Forelimb muscle (tissue), 1 donor: Measurements from ENCODE around the gene MINK1. TPM values are rescaled to one million over a fixed set of nuclear protein-coding genes. Genes with fewer than 3 reads are reported as not detected.
"Not testable (repeated sequence)": the region's sequence is repeated elsewhere in the genome, so short reads cannot be mapped to it uniquely, and the experiment has no call there.

Experiments
- DNase-seq: peaks from one replicate; pipeline ENCODE4 v3.0.0-alpha.2; 2013; ENCODE audit warnings: low read depth
- polyA plus RNA-seq: library from polyadenylated mRNA; unstranded; fragments of 120-200 nt; gene quantifications from one replicate; pipeline ENCODE4 v1.2.1, GENCODE V29; 2013; ENCODE audit not compliant: insufficient read length

The MINK1 gene
- polyA plus RNA-seq, 1 donor: 25.4 TPM

- DNase-seq: no peak
Observed at GRCh38 chr17:4811471-4811870, 21.7 kb upstream of the MINK1 start.

GRCh38 chr17:4812690-4813089 is 20.4 kb upstream of the MINK1 start:
- no peak for DNase-seq

DNA sequence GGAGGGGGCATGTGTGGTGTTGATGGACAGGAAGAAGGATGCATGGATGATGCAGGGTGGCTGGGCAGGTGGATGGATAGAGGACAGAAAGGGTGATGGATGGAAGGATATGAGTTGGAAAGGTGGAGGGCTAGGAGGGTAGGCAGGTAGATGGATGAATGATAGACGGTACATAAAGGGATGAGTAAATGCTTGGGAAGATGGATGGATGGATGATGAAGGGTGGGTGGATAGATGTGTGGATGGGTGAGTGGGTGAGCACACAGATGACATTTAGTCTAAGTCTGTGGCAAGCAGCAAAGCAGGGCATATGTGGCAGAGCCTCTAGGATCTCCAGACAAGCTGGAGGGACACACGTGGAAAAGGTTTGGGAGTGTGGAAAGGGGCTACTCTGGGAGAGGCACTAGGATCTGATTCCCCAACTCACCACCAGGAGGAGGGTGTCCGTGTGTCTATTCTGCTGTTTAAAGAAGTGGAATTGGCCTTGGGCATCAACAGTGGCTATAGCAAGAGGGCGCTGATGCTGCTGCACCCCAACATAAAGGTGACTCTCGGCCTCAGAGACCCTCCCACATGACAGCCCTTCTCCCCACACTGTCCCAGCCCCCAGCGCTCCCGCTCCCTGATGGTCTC is 18.0 kb upstream of the MINK1 start:
- DNase-seq: no peak

- no peak for DNase-seq
Observed at GRCh38 chr17:4816826-4817225, 16.3 kb upstream of the MINK1 start.

GRCh38 chr17:4818276-4818675 is 14.9 kb upstream of the MINK1 start:
- no peak for DNase-seq

- no peak for DNase-seq
Observed at GRCh38 chr17:4822835-4823234, 10.3 kb upstream of the MINK1 start.

- no peak for DNase-seq
Observed at GRCh38 chr17:4823373-4824089, 9.6 kb upstream of the MINK1 start.

GRCh38 chr17:4827399-4827798 is 5.7 kb upstream of the MINK1 start:
- DNase-seq: no peak

DNA sequence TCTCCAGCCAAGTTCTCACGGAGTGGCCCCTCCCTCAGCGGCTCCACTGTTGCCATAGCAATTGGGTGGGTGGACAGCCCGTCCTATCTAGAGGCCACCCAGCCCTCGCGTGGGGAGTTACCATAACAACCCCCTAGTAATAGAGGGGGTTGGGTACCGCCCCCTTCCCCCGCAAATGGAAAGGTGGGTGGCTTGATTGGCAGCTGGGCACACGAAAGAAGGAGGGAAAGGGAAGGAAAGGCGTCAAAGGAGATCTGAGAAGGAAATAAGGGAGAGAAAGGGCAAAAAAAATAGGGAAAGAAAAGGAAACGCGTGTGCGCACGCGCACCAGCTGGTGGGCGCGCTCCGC is 337 bp upstream of the MINK1 start:
- DNase-seq: not testable (repeated sequence)

DNA sequence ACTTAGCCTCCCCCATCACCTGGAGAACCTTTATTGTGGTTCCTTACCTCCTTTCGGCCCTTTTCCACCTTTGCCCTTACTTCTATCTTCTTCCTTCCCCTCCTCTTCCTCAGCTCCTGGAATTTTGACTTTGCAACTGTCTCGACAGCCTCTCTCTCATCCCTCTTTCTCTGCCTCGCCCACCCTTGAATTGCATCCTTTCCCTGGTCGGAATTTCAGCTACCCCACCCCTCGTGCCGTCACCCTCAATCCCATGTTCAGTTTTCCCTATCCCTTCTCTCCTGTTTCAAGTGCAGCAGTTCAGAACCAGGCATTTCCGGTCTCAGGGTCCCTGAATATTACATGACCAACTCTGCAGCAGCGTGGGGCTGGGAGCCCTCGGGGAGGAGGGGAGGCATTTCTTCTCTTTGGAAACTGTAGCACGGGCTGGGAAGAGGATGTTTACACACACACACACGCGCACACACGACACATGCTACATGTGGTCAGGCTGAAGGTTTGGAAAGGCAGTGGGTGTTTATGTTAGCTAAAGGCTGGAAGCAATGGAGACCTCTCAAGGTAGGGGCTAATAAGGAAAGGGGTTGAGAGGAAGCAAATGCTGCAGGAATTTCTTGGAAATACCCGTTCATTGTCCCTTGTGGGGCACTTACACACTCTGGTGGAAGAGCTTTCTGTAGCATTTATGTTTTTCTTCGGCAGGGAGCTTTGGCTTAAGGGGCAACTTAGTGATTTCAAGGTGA is 971 bp downstream of the MINK1 start:
- no peak for DNase-seq

DNA sequence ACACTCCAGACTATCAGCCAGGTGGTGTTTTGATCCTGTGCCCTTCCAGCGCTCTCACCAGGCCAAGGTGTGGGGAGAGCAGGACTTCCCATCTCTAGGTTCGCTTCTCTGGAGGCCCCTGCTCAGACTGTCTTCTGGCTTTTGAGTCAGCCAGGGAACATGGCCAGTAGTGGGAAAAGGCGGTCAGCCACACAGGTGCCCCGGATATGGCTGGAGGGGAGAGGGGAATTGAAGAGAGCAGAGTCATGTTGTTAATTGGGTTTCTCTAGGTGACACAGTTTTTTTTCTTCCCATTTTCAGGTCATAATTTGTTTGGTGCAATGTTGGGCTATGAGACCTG is 1.5 kb downstream of the MINK1 start:
- DNase-seq: no peak

- no peak for DNase-seq
Observed at GRCh38 chr17:4836221-4836620, 3.1 kb downstream of the MINK1 start.

DNA sequence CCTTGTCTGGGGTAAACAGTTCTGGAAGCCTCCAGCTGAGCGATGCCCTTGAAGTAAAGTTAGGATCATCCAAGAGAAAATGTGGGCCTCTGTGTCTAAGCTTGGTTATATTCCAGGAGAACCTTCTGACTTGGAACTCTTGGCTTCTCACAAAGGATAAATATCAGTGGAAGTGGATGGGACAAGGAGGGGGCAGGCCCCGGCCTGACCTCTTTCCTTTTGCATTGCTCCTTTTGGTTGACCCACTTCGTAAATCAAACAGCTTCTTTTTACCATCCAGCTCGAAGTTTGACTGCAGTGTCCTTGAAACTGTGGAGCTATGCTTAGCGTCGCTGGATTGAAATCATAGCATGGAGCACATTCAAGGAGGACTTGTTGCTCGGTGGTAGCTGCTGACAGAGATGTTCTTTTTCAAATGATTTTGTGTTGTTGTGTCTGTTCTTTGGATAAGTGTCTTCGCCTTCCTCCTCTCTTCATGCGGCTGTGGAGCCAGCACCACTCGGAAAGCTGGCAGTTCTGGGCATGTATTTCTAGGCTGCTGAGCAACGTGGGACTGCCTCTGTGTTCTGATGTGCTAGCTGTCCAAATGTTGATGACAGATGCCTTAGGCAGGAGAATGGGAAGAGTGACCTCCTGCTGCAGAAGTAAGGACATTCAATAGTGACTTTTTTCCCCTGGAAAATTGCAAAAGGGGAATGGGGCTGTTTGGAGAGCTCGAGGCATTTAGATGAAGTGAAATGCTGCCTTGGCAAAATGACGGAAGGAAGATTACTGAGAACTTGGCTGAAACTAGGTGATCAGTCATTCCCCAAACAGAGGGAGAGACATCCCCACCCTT is 4.5 kb downstream of the MINK1 start:
- DNase-seq: no peak

GRCh38 chr17:4838309-4838785 is 5.2 kb downstream of the MINK1 start:
- no peak for DNase-seq

DNA sequence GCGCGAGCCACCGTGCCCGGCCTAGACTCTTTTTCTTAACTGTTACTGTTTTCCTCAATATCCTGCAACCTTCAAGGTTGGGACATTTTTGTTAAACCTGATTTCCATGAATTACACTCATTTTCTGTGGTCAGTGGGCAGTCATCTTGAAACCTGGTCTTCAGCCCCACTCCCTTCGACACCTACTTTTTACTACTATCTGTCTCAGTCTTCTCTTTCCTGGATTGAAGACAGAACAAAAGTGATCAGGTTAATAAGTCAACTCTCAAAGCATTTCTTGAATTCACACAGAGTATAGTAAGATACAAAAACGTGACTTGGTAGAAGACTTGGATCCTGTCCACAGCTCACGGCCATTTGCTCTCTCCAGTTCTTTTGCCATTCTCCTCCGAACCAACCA is 6.1 kb downstream of the MINK1 start:
- DNase-seq: no peak

DNA sequence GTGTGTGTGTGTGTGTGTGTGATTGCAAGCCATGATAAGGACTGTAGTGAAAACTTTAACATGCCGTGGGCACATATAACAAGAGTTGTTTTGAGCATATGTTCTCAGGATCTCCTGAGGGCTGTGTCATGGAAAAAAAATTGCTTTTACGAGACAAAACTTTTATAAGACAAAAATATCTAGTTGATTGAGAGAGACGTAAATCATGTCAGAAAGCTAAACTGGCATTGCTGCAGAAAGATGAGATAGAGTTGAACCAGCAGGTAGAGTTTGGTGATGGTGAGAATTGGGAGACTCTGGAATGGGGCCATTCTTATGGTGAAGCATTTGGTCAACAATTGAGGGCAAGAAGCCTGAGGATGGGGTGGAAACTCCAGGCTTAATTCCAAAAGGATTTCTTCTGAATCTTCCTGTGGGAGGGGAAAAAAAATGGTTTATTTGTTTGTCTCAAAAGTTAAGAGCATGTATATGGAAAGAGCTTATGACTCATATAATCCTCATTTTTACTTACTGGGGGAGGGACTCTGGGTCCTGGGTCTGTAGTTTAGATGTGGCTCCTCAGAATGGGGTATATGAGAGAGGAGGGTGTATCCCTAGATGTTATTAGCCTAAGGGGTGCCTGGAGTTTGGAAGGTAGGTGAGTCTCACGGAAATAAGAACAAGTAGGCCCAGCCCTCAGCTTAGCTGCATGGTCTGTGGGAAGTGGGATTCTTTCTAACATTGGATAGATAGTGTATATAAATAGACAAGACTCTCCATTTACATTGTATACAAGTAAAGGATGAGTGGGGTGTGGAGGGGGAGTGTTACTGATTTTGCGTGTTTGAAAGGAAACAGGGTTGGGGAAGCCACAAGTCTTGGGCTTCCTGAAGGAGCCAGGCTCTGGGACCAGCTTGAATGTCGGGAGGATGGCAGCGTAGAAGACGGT is 7.1 kb downstream of the MINK1 start:
- DNase-seq: no peak

DNA sequence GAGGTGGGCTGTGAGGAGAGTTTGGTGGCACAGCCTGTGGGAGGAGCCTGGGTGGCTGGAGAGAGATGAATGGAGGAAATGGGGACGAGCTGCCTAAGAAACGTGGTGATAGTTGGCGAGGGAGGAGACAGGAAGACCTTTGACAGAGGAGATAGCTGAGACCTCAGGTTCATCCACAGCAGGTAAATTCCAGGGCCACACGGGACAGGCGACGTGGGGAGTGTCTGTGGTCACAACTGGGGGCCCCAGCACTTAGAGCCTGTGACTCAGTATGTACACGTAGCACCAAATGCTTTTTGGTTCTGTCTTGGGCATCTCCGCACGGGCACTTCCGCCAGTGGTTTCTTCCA is 7.7 kb downstream of the MINK1 start:
- no peak for DNase-seq

DNA sequence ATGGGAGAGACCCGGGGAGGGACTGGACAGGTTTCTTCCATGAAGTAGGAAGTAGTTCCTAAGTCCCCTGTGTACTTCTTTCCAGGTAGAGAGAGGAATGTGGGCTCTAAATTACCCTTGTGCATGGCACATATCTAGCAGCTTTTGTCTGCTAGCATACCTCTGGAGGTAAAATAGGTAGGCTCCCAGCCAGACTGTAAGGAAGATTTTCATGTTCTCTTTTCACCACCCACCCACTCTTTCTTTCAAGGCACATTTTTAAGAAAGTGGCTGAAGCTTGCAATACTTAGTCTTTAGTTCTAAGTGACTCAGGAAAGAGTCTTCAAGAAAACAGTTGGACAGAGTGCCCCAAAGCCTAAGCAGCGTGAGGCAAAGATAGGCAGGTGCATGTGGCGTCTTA is 9.2 kb downstream of the MINK1 start:
- DNase-seq: no peak

GRCh38 chr17:4843321-4844000 is 10.3 kb downstream of the MINK1 start:
- DNase-seq: no peak

DNA sequence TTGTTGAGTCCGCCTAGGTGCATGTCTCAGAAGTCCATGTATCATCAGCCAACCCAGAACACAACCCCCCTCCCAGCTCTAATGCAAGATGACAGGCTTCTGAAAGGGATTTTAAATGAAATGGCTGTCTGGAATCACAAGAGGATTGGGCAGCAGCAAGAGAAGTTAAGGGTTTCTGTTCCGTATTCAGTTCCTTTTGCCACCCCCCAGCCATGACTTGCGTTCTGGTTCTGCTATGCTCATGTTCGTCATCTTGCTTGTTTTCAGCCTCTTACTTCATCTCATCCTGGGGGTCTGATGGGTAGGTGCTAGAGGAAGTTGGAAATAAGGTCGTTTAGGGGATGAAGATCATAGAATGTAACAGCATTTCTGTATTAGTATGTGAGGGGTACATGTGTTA is 12.0 kb downstream of the MINK1 start:
- DNase-seq: no peak
